HepG2 (cell line): ENCODE results near the gene FBXO2. TPM values are rescaled to one million over a fixed set of nuclear protein-coding genes. Genes with fewer than 3 reads are reported as not detected.

Source experiments
- CEBPB ChIP-seq: IDR thresholded peaks from 2 replicates; pipeline ENCODE4 v1.6.1; 2011; ENCODE audit warnings: low read depth, low read length, improper control_type of control experiment, borderline replicate concordance
- CEBPG ChIP-seq: IDR thresholded peaks from 2 replicates; pipeline ENCODE4 v1.6.1; 2016
- ELF4 ChIP-seq: sonication (generic); formaldehyde crosslinking; IDR thresholded peaks from 2 replicates; pipeline ENCODE4 v1.5.0; 2020; ENCODE audit warnings: missing genetic modification reagents, mild to moderate bottlenecking, moderate library complexity, borderline replicate concordance
- ERF ChIP-seq: IDR thresholded peaks from 2 replicates; pipeline ENCODE4 v1.6.1; 2018; ENCODE audit warnings: missing biosample characterization, missing genetic modification reagents
- ETV6 ChIP-seq: sonication (generic); formaldehyde crosslinking; conservative IDR thresholded peaks from 2 replicates; pipeline ENCODE4 v1.4.0; 2020; ENCODE audit warnings: missing genetic modification reagents
- FOXK2 ChIP-seq: fragments of 450-650 bp; IDR thresholded peaks from 2 replicates; pipeline ENCODE4 v1.6.1; 2016
- FOXP4 ChIP-seq: sonication (generic); formaldehyde crosslinking; IDR thresholded peaks from 2 replicates; pipeline ENCODE4 v1.4.0; 2020; ENCODE audit warnings: missing genetic modification reagents
- HDAC1 ChIP-seq: sonication (generic); formaldehyde crosslinking; IDR thresholded peaks from 2 replicates; pipeline ENCODE4 v1.5.1; 2020; ENCODE audit warnings: mild to moderate bottlenecking, missing genetic modification reagents
- HOXA5 ChIP-seq: sonication (generic); formaldehyde crosslinking; IDR thresholded peaks from 2 replicates; pipeline ENCODE4 v1.4.0; 2020; ENCODE audit warnings: missing genetic modification reagents
- JUNB ChIP-seq: sonication (generic); formaldehyde crosslinking; IDR thresholded peaks from 2 replicates; pipeline ENCODE4 v1.8.0; 2022; ENCODE audit warnings: missing genetic modification reagents, mild to moderate bottlenecking, borderline replicate concordance
- KDM5A ChIP-seq: fragments of 200-600 bp; sonication (generic); IDR thresholded peaks from 2 replicates; pipeline ENCODE4 v1.7.0; 2018; ENCODE audit warnings: antibody characterized with exemption, mild to moderate bottlenecking, low read length, borderline replicate concordance
- KDM6A ChIP-seq: IDR thresholded peaks from 2 replicates; pipeline ENCODE4 v1.6.1; 2016; ENCODE audit warnings: low read depth
- RXRB ChIP-seq: IDR thresholded peaks from 2 replicates; pipeline ENCODE4 v1.6.1; 2016; ENCODE audit warnings: borderline replicate concordance, missing genetic modification reagents, missing compliant biosample characterization
- SETDB1 ChIP-seq: sonication (generic); formaldehyde crosslinking; IDR thresholded peaks from 2 replicates; pipeline ENCODE4 v1.5.1; 2020; ENCODE audit warnings: missing genetic modification reagents, mild to moderate bottlenecking, borderline replicate concordance
- ZFP90 ChIP-seq: sonication (generic); formaldehyde crosslinking; IDR thresholded peaks from 2 replicates; pipeline ENCODE4 v1.8.0; 2022; ENCODE audit warnings: missing genetic modification reagents, mild to moderate bottlenecking, inconsistent platforms, borderline replicate concordance
- ZFYVE20 ChIP-seq: sonication (generic); formaldehyde crosslinking; IDR thresholded peaks from 2 replicates; pipeline ENCODE4 v1.8.0; 2023; ENCODE audit warnings: low read depth, mild to moderate bottlenecking, moderate library complexity, missing genetic modification reagents, borderline replicate concordance
- ZMAT3 ChIP-seq: sonication (generic); formaldehyde crosslinking; conservative IDR thresholded peaks from 2 replicates; pipeline ENCODE4 v1.7.0; 2021; ENCODE audit warnings: missing genetic modification reagents
- ZNF3 ChIP-seq: IDR thresholded peaks from 2 replicates; pipeline ENCODE4 v1.7.0; 2017; ENCODE audit warnings: inconsistent platforms
- ZNF446 ChIP-seq: sonication (generic); formaldehyde crosslinking; IDR thresholded peaks from 2 replicates; pipeline ENCODE4 v1.5.0; 2020; ENCODE audit warnings: mild to moderate bottlenecking, missing genetic modification reagents
- ZNF451 ChIP-seq: sonication (generic); formaldehyde crosslinking; IDR thresholded peaks from 2 replicates; pipeline ENCODE4 v1.5.0; 2020; ENCODE audit warnings: mild to moderate bottlenecking, missing genetic modification reagents
- ZNF605 ChIP-seq: sonication (generic); formaldehyde crosslinking; IDR thresholded peaks from 2 replicates; pipeline ENCODE4 v1.8.0; 2022; ENCODE audit warnings: mild to moderate bottlenecking, missing genetic modification reagents
- ZNF615 ChIP-seq: sonication (generic); formaldehyde crosslinking; IDR thresholded peaks from 2 replicates; pipeline ENCODE4 v1.5.0; 2020; ENCODE audit warnings: mild to moderate bottlenecking, missing genetic modification reagents, borderline replicate concordance
- ZNF616 ChIP-seq: sonication (generic); formaldehyde crosslinking; IDR thresholded peaks from 2 replicates; pipeline ENCODE4 v1.5.0; 2020; ENCODE audit warnings: low read depth, mild to moderate bottlenecking, missing genetic modification reagents
- ZNF678 ChIP-seq: sonication (generic); formaldehyde crosslinking; IDR thresholded peaks from 2 replicates; pipeline ENCODE4 v1.4.0; 2020; ENCODE audit warnings: mild to moderate bottlenecking, missing genetic modification reagents
- ZNF790 ChIP-seq: sonication (generic); formaldehyde crosslinking; IDR thresholded peaks from 2 replicates; pipeline ENCODE4 v1.8.0; 2022; ENCODE audit warnings: missing genetic modification reagents, mild to moderate bottlenecking, borderline replicate concordance
- ZSCAN20 ChIP-seq: sonication (generic); formaldehyde crosslinking; IDR thresholded peaks from 2 replicates; pipeline ENCODE4 v1.4.0; 2020; ENCODE audit warnings: missing genetic modification reagents, mild to moderate bottlenecking, borderline replicate concordance
- polyA plus RNA-seq, 8 experiments: library from polyadenylated mRNA; depleted of rRNA in 3 of 8; stranded (reverse) in 7 of 8; unstranded in 1 of 8; fragments of >200 nt; fragmentation: Illumina TruSeq in 4 of 8; extraction: Trizol in 4 of 8; gene quantifications; 2 replicates each; pipeline versions ENCODE4 v1.2.1 to v1.2.3, GENCODE V29; 2011 to 2016; ENCODE audit warnings: low read depth in 4 of 8, missing spikeins in 1 of 8, mixed read lengths in 1 of 8; ENCODE audit not compliant: insufficient read depth in 1 of 8
- total RNA-seq, 5 experiments: library from RNA; depleted of rRNA; stranded (reverse); fragments of >200 nt; fragmentation: Illumina TruSeq; extraction: Trizol; gene quantifications; 2 replicates each; pipeline ENCODE4 v1.2.3, GENCODE V29; 2016; ENCODE audit warnings: low read depth in 1 of 5
- TF ChIP-seq, protein P1 (sequence below): sonication (generic); formaldehyde crosslinking; IDR thresholded peaks from 2 replicates; pipeline ENCODE4 v1.8.0; 2022; ENCODE audit warnings: mild to moderate bottlenecking, missing genetic modification reagents; ENCODE audit not compliant: insufficient replicate concordance

Gene FBXO2
- total and polyA plus RNA-seq, 2 of the 13 experiments (the other 11 are each of a cell fraction or from before 2014, with no cell fraction given) = 79.3 to 112 TPM

- TF ChIP-seq FOXP4 (CRISPR knock-in tag) (no peak), KDM6A (CRISPR knock-in tag) (no peak), ELF4 (CRISPR knock-in tag) (no peak), HDAC1 (peak; percentile 31; the same call in 1 of the 2 replicates), ZSCAN20 (CRISPR knock-in tag) (no peak), ZNF605 (0 out of 2 replicates have a peak, but pooled peaks have one; percentile 15), CEBPG (CRISPR knock-in tag) (no peak), ZNF616 (CRISPR knock-in tag) (no peak), ZNF3 (CRISPR knock-in tag) (no peak), FOXK2 (no peak), CEBPB (no peak), KDM5A (no peak), RXRB (CRISPR knock-in tag) (no peak), SETDB1 (CRISPR knock-in tag) (no peak), HOXA5 (CRISPR knock-in tag) (no peak), ZMAT3 (CRISPR knock-in tag) (no peak), ZNF451 (CRISPR knock-in tag) (no peak), JUNB (0 out of 2 replicates have a peak, but pooled peaks have one; percentile 22), ZNF790 (CRISPR knock-in tag) (0 out of 2 replicates have a peak, but pooled peaks have one; percentile 28), ZNF615 (CRISPR knock-in tag) (no peak), ZNF678 (no peak), ZFYVE20 (CRISPR knock-in tag) (no peak), ERF (CRISPR knock-in tag) (0 out of 2 replicates have a peak, but pooled peaks have one; percentile 20), ETV6 (CRISPR knock-in tag) (no peak), ZNF446 (CRISPR knock-in tag) (no peak), ZFP90 (CRISPR knock-in tag) (no peak)
- TF ChIP-seq, protein P1, sequence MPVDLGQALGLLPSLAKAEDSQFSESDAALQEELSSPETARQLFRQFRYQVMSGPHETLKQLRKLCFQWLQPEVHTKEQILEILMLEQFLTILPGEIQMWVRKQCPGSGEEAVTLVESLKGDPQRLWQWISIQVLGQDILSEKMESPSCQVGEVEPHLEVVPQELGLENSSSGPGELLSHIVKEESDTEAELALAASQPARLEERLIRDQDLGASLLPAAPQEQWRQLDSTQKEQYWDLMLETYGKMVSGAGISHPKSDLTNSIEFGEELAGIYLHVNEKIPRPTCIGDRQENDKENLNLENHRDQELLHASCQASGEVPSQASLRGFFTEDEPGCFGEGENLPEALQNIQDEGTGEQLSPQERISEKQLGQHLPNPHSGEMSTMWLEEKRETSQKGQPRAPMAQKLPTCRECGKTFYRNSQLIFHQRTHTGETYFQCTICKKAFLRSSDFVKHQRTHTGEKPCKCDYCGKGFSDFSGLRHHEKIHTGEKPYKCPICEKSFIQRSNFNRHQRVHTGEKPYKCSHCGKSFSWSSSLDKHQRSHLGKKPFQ (CRISPR knock-in tag) = no peak
These were observed at the start of gene FBXO2, which contains the start of gene FBXO44 (continued) for GRCh38 chr1:11654137-11654938.
